NAMALWA (cell line): ENCODE measurements around the gene AGPAT3.
"Not testable (repeated sequence)": the region's sequence is repeated elsewhere in the genome, so short reads cannot be mapped to it uniquely, and the experiment has no call there.

Experiments used
- DNase-seq: peaks from one replicate; pipeline ENCODE4 v3.0.0-alpha.2; 2015; ENCODE audit warnings: low spot score

Gene AGPAT3, protein sequence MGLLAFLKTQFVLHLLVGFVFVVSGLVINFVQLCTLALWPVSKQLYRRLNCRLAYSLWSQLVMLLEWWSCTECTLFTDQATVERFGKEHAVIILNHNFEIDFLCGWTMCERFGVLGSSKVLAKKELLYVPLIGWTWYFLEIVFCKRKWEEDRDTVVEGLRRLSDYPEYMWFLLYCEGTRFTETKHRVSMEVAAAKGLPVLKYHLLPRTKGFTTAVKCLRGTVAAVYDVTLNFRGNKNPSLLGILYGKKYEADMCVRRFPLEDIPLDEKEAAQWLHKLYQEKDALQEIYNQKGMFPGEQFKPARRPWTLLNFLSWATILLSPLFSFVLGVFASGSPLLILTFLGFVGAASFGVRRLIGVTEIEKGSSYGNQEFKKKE

DNA sequence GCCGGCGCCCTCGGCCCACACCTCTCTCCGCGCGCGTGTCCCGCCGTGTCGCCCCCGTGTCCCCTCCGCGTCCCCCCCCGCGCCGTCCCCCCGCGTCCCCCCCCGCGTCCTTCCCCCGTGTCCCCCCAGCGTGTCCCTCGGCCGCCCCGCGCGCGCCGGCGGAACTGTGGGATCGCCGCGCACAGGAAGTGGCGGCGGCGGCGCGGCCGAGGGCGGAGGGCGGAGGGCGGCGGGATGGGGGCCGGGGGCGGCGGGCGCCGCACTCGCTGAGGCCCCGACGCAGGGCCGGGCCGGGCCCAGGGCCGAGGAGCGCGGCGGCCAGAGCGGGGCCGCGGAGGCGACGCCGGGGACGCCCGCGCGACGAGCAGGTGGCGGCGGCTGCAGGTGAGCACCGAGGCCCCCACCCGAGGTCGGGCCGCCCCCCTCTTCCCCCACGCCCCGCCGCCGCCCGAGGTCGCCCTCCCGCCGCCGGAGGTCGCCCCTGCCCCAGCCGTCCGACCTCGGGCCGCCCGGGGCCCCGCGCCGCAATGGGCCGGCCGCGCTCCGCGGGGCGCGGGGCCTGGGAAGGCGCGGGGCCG, at the start of gene AGPAT3:
TSS of gene AGPAT3 (plus strand) at position 262 of the 578 bp plus-strand sequence. CDS start 94,459 bp downstream, outside the sequence.
- DNase-seq, result peak; percentile 21

DNA sequence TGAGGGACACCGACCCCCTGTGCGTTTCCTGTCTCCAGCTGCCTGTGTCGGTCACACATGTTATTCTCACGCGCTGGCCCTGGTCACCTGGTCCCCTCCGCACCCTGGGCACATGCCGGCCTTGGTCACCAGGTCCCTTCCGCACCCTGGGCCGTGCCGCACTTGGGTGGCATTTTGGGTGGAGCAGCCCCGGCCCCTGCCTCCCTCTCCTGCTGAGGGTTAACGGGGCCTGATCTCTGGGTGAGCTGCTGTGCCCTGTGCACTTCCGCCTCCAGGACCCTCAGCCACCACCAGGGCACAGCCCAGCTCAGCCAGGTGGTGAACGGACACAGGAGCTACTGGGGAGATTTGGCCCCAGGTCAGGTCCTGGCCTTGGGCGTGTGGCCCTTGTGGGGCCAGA, 49.0 kb upstream of the AGPAT3 start:
- DNase-seq, result no peak

- DNase-seq, result no peak
Observed at GRCh38 chr21:43816611-43817071, 48.4 kb upstream of the AGPAT3 start.

DNA sequence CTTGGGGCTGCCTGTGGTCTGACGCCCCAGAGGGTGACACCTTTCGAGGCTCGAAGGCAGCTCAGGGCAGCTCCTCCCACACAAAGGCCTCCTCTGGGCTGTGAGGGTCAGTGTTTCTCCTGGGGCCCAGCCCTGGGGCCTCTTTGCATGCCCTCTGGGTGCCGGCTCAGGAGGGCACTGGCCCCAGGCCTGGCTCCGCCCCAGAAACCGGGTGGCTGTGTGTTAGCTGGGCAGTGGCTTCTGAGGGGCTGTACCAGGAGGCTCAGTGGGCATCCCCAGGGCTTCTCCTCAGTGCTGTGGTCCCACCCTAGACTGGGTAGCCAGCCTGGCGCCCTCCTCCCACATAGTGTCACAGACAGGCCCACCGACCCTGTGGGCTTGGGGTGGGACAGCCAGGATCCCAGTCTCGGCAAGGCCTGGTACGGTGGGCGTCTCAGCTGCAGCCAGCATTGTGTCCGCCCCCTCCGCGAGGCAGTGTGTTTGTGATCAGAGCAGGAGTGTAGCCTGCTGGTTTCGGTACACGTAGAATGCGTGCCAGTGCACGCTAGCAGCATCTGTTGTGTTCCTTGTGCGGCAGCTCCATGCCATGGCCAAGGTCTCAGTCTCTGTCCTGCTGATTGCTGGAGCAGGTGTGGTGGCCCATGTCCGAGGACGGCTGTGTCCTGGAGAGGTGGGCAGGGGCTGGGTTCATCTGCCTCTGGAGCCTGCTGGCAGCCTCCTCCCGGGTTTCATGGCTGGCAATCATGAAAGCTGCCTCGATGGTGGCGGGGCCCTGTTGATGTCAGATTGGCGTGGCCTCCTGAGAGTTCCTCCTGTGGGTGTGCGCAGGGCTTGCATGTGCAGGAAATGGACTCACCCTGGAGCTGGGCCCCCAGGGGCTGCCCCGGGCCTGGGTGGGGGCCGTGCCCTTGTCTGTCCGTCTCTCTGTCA, 47.6 kb upstream of the AGPAT3 start:
- no peak for DNase-seq

DNA sequence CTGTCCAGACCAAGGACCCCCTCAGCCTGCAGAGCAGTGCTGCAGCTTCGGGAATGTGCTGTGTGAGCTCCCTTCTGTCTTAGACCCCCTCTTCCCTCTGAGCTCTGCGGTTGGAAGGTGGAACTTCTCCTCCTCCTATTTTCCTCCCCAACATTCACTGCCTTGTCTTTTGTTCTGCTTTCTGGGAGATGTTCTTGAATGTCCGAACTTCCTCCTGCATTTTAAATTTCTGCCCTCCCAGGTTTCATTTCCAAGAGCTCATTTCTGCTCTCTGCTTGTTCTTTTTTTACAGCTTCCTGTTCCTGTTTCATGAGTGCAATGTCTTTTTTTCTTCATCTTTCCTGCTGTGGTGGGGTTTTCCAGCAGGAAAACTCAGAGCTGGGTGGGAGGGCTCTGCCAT, 46.3 kb upstream of the AGPAT3 start:
- no peak for DNase-seq

DNA sequence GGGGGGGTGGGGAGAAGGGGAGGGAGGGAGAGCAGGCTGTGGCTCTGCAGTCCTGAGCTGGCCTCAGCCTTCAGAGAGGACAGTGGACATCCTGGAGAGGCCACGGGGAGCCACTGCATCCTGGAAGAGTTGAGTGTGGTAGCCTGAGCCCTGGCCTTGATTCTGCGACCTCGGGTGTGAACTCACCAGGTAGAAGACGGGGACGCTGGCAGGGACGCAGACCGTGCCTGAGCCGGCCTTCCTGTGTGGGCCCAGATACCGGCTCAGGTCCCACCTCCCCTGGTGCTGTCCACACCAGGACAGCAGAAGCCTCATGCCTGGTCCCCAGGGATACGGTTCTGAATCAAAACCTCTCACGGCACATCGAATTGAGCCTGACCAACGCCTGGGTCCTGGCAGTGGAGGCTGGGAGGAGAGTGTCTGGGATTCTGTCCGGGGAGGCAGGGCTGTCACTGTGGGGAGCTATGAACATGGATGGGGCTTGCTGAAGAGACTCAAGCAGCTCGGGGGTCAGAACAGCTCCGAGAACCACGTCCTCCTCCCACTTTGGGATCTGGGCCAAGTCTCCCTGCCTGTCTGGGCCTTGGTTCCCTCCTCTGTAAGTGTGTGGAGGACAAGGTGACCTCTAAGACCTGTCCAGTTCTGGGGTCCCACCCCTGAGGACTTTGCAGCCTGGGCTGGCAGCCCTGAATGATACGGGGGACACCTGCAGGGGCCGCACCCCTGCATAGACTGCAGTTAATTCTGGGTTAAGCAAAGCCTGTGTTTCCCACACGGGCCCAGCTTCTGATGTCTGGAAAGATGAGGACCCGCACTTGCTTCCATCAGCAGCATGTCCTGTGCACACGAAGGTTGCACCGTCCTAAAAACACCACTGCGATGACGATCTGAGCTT, 45.3 kb upstream of the AGPAT3 start:
- no peak for DNase-seq

DNA sequence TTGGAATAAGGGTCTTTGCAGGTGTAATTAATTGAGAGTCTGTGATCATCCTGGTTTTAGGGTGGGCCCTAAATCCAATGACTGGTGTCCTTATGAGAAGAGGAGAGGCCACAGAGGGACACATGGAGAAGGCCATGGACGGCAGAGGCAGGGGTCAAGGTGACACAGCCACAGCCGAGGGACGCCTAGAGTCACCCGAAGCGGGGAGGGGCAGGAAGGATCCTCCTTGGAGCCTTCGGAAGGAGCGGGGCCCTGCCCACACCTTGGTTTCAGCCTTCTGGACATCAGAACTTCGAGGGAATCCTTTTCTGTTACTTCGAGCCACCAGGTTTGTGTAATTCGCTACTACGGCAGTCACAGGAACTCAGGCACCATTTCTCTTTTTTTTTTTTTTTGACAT, 44.6 kb upstream of the AGPAT3 start:
- no peak for DNase-seq

GRCh38 chr21:43822166-43822565, 42.9 kb upstream of the AGPAT3 start:
- DNase-seq, result not testable (repeated sequence)

- DNase-seq, result not testable (repeated sequence)
Observed at GRCh38 chr21:43822741-43823140, 42.3 kb upstream of the AGPAT3 start.

GRCh38 chr21:43824333-43825241, 40.4 kb upstream of the AGPAT3 start:
- no peak for DNase-seq

DNA sequence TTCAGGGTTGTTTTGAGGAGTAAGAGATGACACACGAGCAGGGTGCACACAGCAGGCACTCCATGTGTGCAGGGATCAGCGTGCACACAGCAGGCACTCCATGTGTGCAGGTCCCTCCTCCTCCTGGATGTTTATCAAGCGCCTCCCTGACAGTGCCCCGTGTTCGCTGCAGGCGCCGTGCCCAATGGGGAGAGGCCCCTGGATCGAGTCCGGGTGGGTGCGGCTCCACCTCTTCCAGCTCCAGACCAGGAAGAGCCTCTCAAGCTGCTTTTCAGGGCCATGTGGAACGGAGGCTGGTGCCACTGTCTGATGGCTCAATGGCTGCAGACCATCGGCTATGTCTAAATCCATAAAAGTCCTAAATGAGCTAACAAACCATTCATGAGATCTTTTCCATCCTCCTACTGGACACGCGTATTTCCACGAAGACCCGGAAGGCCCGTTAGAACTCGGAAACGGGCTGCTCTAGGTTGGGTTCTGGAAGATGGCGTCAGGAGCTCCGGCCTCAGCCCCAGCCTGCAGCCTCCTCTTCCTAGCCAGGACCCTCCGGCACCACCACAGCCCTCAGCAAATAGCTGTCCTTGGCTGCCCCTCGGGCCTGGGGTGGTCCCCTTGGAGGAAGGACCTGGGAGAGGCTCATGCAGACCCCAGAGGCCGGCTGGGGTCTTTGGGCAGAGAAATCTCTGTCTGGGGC, 39.6 kb upstream of the AGPAT3 start:
- DNase-seq, result no peak

GRCh38 chr21:43825936-43826622, 38.9 kb upstream of the AGPAT3 start:
- DNase-seq, result no peak

GRCh38 chr21:43826623-43826974, 38.4 kb upstream of the AGPAT3 start:
- DNase-seq, result no peak

- no peak for DNase-seq
Observed at GRCh38 chr21:43827015-43827611, 37.9 kb upstream of the AGPAT3 start.

- DNase-seq, result no peak
Observed at GRCh38 chr21:43829161-43829560, 35.9 kb upstream of the AGPAT3 start.

GRCh38 chr21:43829575-43830119, 35.4 kb upstream of the AGPAT3 start:
- no peak for DNase-seq

DNA sequence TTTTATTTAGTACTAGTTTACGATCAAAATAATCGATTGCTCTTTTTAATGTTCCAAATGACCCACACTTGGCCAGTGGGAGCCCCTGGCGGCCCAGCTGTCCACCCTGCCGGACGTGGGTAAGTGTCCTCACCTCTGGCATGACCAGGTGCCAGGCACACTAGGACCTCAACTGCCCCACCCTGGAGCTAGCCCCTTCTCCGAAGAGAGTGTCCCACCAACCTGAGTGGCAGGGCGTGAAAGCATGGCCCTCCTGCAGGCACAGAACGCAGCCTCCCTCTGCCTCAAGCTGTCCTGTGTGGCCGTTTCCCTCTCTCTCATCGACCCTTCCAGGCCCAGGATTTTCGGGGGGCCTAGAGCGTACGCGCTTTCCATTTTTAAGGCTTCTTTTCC, 32.9 kb upstream of the AGPAT3 start:
- DNase-seq, result no peak

GRCh38 chr21:43832648-43833047, 32.4 kb upstream of the AGPAT3 start:
- DNase-seq, result no peak
